DOHH2 (cell line): ENCODE results near the gene MICAL2.

Experiments used
- H3F3A ChIP-seq: fragments of 200-600 bp; sonication (generic), shearing (Covaris generic); 2 replicates; pipeline ENCODE4 v1.6.0; 2016; ENCODE audit warnings: antibody characterized with exemption, mild to moderate bottlenecking; ENCODE audit not compliant: control insufficient read depth, insufficient read depth
- H3K27ac ChIP-seq: fragments of 200-600 bp; sonication (generic); 2 replicates; pipeline ENCODE4 v1.5.1; 2014; ENCODE audit warnings: low read depth, mild to moderate bottlenecking, low read length, moderate library complexity
- H3K27me3 ChIP-seq: fragments of 200-600 bp; sonication (generic); 2 replicates; pipeline ENCODE4 v1.6.1; 2014; ENCODE audit warnings: mild to moderate bottlenecking, low read length, mixed read lengths; ENCODE audit not compliant: control insufficient read depth
- H3K36me3 ChIP-seq: fragments of 200-600 bp; sonication (generic); 2 replicates; pipeline ENCODE4 v1.6.1; 2014; ENCODE audit warnings: mild to moderate bottlenecking, low read length, moderate library complexity, mixed read lengths; ENCODE audit not compliant: control insufficient read depth
- H3K4me1 ChIP-seq: fragments of 200-600 bp; sonication (generic); 2 replicates; pipeline ENCODE4 v1.6.1; 2014; ENCODE audit warnings: mild to moderate bottlenecking, low read length, mixed read lengths; ENCODE audit not compliant: control insufficient read depth
- H3K4me2 ChIP-seq: fragments of 200-600 bp; sonication (generic); 2 replicates; pipeline ENCODE4 v1.6.0; 2014; ENCODE audit warnings: mild to moderate bottlenecking, low read length, moderate library complexity
- H3K4me3 ChIP-seq: fragments of 200-600 bp; sonication (generic); 2 replicates; pipeline ENCODE4 v1.5.1; 2014; ENCODE audit warnings: mild to moderate bottlenecking, low read length, mixed read lengths
- H3K79me2 ChIP-seq: fragments of 200-600 bp; sonication (generic); 2 replicates; pipeline ENCODE4 v1.6.1; 2014; ENCODE audit warnings: mild to moderate bottlenecking, low read length, mixed read lengths; ENCODE audit not compliant: control insufficient read depth
- H3K9me2 ChIP-seq: fragments of 200-600 bp; sonication (generic); replicated peaks from 2 replicates; pipeline ENCODE4 v1.6.1; 2014; ENCODE audit warnings: mild to moderate bottlenecking, low read length, mixed read lengths; ENCODE audit not compliant: control insufficient read depth
- H3K9me3 ChIP-seq: fragments of 200-600 bp; sonication (generic); 2 replicates; pipeline ENCODE4 v1.6.1; 2014; ENCODE audit warnings: antibody characterized with exemption, low read length, mixed read lengths; ENCODE audit not compliant: control insufficient read depth, insufficient read depth
- H4K20me1 ChIP-seq: fragments of 200-600 bp; sonication (generic); 2 replicates; pipeline ENCODE4 v1.6.0; 2014; ENCODE audit warnings: low read depth, mild to moderate bottlenecking, antibody characterized with exemption, low read length, moderate library complexity; ENCODE audit not compliant: control insufficient read depth, insufficient read depth
- EZH2phosphoT487 ChIP-seq: fragments of 200-600 bp; sonication (generic); IDR thresholded peaks from 2 replicates; pipeline ENCODE4 v1.6.1; 2017; ENCODE audit warnings: borderline replicate concordance, mild to moderate bottlenecking, antibody characterized with exemption, low read length, moderate library complexity, mixed read lengths
- TF ChIP-seq, protein P1 (sequence below): fragments of 200-600 bp; sonication (generic); IDR thresholded peaks from one replicate; pipeline ENCODE4 v1.5.1; 2014; ENCODE audit warnings: antibody characterized with exemption, mild to moderate bottlenecking, low read depth, low read length; ENCODE audit not compliant: poor library complexity, severe bottlenecking

MICAL2 gene

DNA sequence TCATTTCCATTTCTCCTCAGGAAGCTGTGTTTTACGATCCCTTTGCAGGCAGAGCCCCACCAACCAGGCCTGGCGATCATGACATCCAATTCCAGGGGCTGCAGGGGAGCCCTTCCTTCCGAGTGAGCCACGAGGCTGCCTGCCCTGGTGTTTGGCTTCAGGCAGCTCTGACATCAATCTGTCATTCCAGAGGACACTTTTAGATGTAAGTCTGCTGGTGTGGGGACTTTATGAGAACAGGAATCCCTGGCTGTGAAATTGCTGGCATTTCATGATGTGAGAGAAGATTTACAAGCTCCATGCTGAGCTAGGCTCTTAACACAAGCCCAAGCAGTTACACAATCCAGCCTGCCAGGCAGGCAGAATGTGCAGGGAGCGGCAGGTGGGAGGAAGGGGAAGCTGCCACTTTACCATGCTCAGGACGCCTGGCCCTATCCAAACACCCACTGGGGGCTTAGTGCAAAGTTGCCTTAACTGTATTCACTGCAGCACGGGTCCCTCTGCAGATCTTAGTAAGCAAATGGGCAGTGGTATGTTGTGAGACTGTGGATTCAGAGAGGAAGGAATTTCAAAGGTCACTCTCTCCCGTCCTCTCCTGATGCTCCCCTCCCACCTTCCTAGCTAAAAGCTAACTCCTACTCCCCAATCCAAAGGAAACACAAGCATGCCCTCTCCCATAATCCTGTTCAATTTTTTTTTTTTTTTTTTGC, 43.4 kb upstream of the MICAL2 start:
- Histone ChIP-seq H3F3A (no peaks in the 10 kb centered on the region), H3K9me2 (no peaks in the 10 kb centered on the region), H3K27ac (no peak overlapping the region), H3K27me3 (0 out of 2 replicates have a peak, but pooled peaks cover 2% of the 10 kb centered on the region), H3K4me1 (no peaks in the 10 kb centered on the region), H3K79me2 (no peaks in the 10 kb centered on the region), H3K9me3 (no peaks in the 10 kb centered on the region), H3K36me3 (no peaks in the 10 kb centered on the region), H4K20me1 (no peaks in the 10 kb centered on the region), H3K4me3 (no peak overlapping the region), H3K4me2 (no peak overlapping the region)
- TF ChIP-seq, protein P1, sequence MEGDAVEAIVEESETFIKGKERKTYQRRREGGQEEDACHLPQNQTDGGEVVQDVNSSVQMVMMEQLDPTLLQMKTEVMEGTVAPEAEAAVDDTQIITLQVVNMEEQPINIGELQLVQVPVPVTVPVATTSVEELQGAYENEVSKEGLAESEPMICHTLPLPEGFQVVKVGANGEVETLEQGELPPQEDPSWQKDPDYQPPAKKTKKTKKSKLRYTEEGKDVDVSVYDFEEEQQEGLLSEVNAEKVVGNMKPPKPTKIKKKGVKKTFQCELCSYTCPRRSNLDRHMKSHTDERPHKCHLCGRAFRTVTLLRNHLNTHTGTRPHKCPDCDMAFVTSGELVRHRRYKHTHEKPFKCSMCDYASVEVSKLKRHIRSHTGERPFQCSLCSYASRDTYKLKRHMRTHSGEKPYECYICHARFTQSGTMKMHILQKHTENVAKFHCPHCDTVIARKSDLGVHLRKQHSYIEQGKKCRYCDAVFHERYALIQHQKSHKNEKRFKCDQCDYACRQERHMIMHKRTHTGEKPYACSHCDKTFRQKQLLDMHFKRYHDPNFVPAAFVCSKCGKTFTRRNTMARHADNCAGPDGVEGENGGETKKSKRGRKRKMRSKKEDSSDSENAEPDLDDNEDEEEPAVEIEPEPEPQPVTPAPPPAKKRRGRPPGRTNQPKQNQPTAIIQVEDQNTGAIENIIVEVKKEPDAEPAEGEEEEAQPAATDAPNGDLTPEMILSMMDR: no peak
- no peak for TF ChIP-seq EZH2phosphoT487

GRCh38 chr11:12067796-12068357, 42.5 kb upstream of the MICAL2 start:
- Histone ChIP-seq H3K79me2 (no peaks in the 10 kb centered on the region), H3F3A (no peaks in the 10 kb centered on the region), H3K4me3 (no peak overlapping the region), H3K9me3 (no peaks in the 10 kb centered on the region), H4K20me1 (no peaks in the 10 kb centered on the region), H3K9me2 (no peaks in the 10 kb centered on the region), H3K27me3 (0 out of 2 replicates have a peak, but pooled peaks cover 2% of the 10 kb centered on the region), H3K36me3 (no peaks in the 10 kb centered on the region), H3K4me2 (no peak overlapping the region), H3K4me1 (no peaks in the 10 kb centered on the region), H3K27ac (no peak overlapping the region)
- no peak for TF ChIP-seq EZH2phosphoT487
- TF ChIP-seq, protein P1: no peak

- TF ChIP-seq EZH2phosphoT487: no peak
- TF ChIP-seq, protein P1: no peak
- no peaks in the 10 kb centered on the region for H3K9me3 ChIP-seq
- H3K4me2 ChIP-seq: no peak overlapping the region
- H3K4me1 ChIP-seq: no peaks in the 10 kb centered on the region
- no peaks in the 10 kb centered on the region for H3F3A ChIP-seq
- no peaks in the 10 kb centered on the region for H3K9me2 ChIP-seq
- H3K4me3 ChIP-seq: no peak overlapping the region
- H3K27ac ChIP-seq: no peak overlapping the region
- H3K79me2 ChIP-seq: no peaks in the 10 kb centered on the region
- 0 out of 2 replicates have a peak, but pooled peaks cover 2% of the 10 kb centered on the region for H3K27me3 ChIP-seq
- H3K36me3 ChIP-seq: no peaks in the 10 kb centered on the region
- no peaks in the 10 kb centered on the region for H4K20me1 ChIP-seq
Observed at GRCh38 chr11:12069066-12069676, 41.2 kb upstream of the MICAL2 start.
